WI38 (cell line): ENCODE measurements around the gene IL1RN.
A peak's percentile ranks its signal among the peaks of the same experiment; 100 is the strongest.

ENCODE experiments used
- H3K4me3 ChIP-seq: 2 replicates; pipeline ENCODE4 v1.5.1; 2011; ENCODE audit warnings: low read depth, mild to moderate bottlenecking, control low read depth, low read length
- CTCF ChIP-seq: IDR thresholded peaks from 2 replicates; pipeline ENCODE4 v1.5.1; 2012; ENCODE audit warnings: low read depth, mild to moderate bottlenecking, control low read depth, low read length

Gene IL1RN

GRCh38 chr2:113150258-113150601, 22.8 kb downstream of the IL1RN start:
- no peak for TF ChIP-seq CTCF
- H3K4me3 ChIP-seq, result no peak overlapping the region

- no peak for TF ChIP-seq CTCF
- no peak overlapping the region for H3K4me3 ChIP-seq
These were observed 27.9 kb downstream of the IL1RN start for GRCh38 chr2:113155331-113155730.

- TF ChIP-seq CTCF, result no peak
- H3K4me3 ChIP-seq, result 0 out of 2 replicates have a peak overlapping the region, but pooled peaks have one; percentile 10
These were observed 29.1 kb downstream of the IL1RN start for GRCh38 chr2:113156278-113157117.

- no peak for TF ChIP-seq CTCF
- H3K4me3 ChIP-seq, result peak overlapping the region; percentile 20; the same call in 1 of the 2 replicates
These were observed 29.9 kb downstream of the IL1RN start for GRCh38 chr2:113157118-113157896.

- no peak for TF ChIP-seq CTCF
- H3K4me3 ChIP-seq, result no peak overlapping the region
These were observed 30.7 kb downstream of the IL1RN start for GRCh38 chr2:113157897-113158753.

GRCh38 chr2:113158884-113159553, 31.6 kb downstream of the IL1RN start:
- no peak overlapping the region for H3K4me3 ChIP-seq
- TF ChIP-seq CTCF, result no peak
